Effector CD8-positive, alpha-beta T cell (primary cell): ENCODE data around the gene IREB2.
"Not testable (repeated sequence)": the region's sequence is repeated elsewhere in the genome, so short reads cannot be mapped to it uniquely, and the experiment has no call there.

Experiments used
- DNase-seq: peaks from one replicate; lab custom pipeline; 2025; lab: John Stamatoyannopoulos, UW
- total RNA-seq, 4 experiments: gene quantifications; one replicate each; lab custom pipeline; 2026; lab: John Stamatoyannopoulos, UW

The IREB2 gene, protein sequence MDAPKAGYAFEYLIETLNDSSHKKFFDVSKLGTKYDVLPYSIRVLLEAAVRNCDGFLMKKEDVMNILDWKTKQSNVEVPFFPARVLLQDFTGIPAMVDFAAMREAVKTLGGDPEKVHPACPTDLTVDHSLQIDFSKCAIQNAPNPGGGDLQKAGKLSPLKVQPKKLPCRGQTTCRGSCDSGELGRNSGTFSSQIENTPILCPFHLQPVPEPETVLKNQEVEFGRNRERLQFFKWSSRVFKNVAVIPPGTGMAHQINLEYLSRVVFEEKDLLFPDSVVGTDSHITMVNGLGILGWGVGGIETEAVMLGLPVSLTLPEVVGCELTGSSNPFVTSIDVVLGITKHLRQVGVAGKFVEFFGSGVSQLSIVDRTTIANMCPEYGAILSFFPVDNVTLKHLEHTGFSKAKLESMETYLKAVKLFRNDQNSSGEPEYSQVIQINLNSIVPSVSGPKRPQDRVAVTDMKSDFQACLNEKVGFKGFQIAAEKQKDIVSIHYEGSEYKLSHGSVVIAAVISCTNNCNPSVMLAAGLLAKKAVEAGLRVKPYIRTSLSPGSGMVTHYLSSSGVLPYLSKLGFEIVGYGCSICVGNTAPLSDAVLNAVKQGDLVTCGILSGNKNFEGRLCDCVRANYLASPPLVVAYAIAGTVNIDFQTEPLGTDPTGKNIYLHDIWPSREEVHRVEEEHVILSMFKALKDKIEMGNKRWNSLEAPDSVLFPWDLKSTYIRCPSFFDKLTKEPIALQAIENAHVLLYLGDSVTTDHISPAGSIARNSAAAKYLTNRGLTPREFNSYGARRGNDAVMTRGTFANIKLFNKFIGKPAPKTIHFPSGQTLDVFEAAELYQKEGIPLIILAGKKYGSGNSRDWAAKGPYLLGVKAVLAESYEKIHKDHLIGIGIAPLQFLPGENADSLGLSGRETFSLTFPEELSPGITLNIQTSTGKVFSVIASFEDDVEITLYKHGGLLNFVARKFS
- 68.3 to 110 (median 78.8) reads per million in 4 experiments for total RNA-seq

DNA sequence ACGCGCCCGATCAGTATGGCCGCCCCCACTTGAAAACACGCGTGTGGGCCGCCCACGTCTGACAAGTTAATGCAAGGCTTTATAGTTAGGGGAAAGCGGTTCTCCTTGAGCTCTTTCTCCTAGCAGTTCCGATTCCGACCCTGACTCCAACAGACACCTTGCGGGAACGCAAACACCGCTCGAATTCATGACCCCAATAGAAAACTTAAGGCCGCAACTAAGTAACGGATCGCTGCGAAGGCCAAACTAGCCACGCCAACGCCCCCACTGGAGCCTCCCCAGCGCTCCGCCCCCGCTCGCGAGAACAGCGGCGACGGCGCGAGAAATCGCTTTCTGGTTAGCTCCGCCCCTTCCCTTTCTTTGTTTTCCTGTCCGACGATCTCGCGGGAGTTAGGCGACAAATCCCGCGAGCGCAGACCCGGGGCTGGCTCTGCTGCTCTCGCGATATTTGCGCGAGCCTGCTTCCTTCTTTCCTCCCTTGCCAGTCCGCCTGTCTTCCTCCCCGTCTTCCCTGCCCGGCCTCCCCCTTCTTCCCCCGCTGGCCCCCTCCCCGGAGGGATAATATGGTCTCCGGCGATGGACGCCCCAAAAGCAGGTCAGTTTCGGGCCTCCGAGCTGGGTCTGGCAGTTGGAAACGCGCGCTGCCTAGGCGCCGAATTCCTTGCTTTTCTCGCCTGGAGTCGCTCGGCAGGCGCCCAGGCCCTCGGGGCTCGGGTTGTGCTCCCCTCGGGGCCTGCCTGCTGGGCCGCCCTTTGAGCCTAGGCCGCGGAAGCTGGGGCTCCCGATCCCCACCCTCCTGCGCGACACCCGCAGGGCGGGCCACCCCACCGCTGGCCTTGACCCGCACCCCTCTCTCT lies at the start of gene IREB2:
IREB2 (plus strand) TSS at position 455 of the 857 bp plus-strand sequence; CDS start at position 577, 122 bp downstream.
- peak; percentile 97 for DNase-seq

DNA sequence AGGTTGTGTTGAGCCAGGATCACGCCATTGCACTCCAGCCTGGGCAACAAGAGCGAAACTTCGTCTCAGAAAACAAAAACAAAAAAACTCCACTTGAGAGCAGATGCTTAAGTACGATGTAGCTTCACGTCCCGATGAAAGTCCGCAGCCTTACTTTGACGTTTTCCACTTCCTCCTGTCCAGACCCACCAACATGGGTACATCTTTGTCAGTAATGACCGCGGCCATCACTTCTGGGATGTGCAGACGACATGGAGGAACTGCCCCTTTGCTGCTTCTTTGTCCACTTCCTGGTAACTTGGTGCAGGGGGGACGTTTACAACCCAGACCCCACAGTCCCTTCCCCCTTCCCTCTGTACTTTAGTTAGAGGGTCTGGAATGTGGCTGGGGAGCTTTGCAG lies 49.2 kb upstream of the IREB2 start:
- DNase-seq: no peak

DNA sequence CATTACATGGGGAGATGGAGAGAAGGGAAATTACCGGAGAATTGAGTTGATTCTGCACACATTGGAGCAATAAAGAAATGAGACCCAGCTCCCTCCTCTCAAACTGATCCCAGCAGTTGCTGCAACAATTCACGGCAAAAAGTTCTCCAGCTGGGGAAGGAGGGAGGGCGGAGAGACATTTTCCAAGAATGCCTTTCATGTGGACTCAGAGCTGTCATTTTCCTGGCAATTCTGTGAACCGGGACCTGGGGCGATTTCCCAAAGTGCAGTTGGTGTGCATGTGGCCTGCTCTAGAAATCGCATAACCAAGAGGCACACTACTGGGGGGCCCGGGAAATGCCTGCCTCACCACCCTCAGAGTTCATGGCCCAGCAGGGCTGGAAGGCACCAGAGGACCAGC lies 48.7 kb upstream of the IREB2 start:
- no peak for DNase-seq

DNA sequence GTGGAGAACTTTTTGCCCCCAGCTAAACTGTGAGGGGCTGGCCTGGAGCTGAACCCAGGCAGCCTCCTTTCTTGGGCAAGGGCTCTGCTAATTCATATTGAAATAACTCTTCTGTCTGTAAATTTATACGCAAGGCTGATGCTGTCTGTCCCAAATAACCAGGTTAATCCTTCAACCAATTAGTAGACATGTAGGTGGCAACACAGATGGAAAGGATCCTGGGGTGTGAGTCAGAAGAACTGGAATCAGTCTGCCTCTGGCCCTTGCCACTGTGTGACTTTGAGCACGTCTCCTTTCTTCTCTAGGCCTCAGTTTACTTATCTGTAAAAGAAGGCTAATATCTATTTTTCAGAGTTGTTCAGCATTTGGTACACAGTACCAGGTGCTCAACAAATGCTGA lies 48.3 kb upstream of the IREB2 start:
- no peak for DNase-seq

DNA sequence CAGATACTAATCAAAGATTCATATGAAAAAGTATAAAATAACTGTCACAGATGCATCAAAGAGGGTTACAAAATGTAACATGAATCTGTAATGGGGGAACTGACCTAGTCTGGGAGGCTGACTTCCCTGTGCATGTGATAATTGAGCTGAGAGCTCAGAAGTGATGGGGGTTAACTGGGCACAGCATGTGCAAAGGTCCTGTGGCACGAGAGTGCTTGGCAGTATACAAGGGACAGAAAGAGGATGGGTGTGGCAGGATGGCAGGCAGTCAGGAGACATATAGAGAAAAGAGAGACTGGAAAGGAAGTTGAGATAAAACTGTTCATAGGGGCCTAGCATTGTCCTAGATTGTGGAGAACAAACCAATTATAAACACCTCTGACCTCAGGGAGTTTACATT lies 47.8 kb upstream of the IREB2 start:
- no peak for DNase-seq

DNA sequence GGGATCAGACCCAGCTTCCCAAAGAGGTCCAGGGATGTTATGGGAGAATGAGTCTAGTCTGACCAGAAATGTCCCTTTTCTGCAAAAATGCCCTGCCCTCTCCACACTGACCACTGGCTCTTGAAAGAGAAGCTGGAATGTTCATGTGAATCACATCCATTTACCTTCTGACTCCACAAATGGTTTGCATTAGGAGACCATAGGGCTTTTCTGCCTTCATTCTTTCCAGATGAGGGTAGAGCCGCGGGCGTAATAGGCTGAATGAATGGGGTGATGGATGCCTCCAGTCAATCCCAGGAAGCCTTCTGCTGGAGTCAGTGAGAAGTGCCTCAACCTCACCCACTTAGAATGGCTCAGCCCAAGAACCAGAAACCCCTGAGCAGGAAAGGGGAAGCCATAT lies 47.2 kb upstream of the IREB2 start:
- no peak for DNase-seq

DNA sequence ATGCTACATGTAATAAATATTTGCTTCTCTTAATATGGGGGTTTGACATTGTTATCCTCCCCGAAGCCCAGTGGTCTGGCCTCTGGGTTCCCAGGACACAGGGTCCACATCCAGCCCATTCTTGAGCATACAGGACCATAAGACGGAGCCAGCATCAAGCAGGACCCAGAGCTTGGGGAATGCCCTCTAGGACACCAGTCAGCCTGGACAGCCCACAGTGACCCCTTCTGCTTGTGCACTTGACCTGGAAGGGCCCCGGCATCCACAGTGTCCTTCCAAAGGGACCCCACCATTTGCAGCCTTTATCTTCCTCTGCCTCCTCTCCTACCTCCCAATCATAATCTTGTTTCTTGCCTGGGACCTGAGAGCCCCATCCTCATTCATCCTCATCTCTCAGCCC lies 46.2 kb upstream of the IREB2 start:
- DNase-seq: no peak

DNA sequence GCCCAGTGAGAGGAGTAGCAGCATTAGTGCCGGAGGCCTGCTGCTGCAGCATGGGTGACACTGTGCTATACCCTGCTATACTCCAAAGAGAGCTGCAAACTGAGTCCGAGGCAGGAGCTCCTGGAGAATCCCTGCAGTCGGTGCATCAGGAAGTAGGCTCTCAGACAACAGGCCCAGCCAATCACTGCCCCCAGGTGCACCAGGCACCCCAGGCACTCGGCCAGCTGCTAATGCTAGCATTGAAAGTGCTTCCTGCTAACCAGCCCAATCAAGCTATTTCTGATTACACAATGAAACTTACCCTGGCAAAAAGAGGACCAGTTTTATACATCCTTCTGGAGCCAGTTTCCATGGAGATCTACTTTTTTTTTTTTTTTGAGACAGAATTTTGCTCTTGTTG lies 45.6 kb upstream of the IREB2 start:
- no peak for DNase-seq

DNA sequence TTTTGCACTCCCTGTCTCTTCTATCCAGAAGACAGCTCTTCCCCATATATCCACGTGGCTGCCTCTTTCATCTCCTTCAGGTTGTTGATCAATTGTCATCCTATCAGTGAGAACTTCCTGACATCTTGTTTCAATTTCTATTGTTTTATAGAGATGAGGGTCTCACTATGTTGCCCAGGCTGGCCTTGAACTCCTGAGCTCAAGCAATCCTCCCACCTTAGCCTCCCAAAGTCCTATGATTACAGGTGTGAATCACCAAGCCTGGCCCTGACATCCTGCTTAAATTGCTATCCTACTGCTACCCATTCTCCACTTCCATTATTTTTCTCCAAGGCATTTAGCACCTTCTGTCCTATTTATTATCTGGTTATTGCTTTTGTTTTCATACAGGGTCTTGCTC lies 44.9 kb upstream of the IREB2 start:
- no peak for DNase-seq

DNA sequence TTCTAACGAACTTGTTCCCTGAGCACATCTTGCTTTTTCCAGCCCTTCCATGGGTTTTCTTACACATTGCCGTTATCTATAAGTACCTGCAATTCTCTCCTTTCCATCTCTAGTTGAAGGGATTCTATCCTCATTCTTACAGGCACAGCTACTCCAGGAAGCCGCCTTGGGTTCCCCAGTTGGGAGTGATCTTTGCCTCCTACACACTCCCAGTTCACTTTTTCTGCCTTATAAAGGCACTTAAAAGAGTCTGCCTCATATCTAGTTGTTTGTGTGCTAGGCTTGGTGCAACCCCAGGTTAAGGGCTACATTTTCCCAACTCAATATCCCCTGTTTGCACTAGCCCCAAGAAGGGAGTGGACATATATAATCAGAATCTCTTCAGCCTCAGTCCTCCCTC lies 44.0 kb upstream of the IREB2 start:
- no peak for DNase-seq

DNA sequence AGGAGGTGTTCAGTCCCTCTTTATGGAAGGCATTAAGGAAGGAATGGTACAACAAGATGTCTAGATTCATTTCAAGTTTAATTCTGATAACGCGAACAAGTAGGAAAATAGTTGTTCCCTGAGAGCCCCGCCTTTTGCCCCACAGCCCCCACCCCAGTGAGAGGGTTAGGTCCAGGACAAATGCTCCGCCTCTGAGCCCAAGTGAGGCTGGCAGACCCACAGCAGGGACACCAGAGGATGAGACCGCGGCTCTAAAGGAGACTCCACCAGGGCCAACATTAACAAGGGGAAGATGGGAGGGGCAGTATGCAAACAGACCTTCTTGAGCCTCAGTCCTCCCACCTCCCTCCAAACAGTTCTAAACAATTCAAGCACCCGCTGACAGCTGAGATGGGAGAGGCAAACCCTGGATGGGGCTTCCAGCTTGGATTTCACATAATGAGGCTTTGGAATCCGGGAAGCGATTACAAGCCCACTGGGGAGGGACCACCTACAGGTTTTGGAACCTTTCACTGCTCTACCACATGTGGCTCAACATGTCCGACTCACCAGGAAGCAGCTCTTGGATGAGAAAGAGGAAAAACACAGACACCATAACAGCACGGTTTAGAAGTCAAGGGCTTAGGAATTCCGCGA lies 42.9 kb upstream of the IREB2 start:
- DNase-seq: no peak

DNA sequence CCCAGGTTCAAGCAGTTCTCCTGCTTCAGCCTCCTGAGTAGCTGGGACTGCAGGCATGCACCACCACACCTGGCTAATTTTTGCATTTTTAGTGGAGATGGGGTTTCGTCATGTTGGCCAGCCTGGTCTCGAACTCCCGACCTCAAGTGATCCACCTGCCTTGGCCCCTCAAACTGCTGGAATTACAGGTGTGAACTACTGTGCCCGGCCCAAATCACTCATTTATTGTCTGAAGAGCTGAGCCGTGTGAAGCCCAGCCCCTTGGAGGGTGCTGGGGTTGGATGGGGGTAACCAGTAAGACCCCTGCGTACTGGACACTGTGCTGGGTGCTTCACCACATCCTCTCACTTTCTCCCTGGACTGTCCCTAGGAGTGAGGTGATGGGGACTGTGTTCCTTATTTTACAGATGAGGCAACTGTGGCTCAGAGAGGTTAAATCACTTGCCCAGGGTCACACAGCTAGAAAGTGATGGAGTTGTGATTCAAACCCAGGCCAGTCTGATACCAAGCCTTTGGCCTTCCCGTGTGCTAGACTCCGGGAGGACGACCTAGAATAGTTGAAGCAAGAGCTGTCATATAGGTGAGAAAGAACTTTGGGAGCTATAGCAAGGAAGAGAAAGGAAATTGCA lies 41.7 kb upstream of the IREB2 start:
- no peak for DNase-seq

DNA sequence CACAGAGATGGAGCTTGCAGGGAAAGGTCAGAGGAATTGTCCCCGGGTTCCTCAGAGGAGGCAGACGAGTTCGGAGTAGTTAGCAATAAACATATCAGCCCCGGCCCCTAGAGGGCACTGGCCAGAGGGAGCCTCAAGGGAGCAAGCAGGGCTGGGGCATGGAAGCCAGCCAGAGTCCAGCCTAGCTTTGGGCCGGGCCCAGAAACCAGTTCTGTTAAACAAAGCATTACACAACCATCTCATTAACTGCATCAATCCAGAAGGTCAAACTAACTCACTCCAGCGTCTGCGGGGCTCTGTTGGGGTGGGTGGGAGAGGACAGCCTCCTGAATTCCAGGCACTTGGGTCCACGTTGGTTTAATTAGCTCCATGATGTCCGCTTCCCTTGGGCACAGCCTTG lies 41.0 kb upstream of the IREB2 start:
- no peak for DNase-seq

DNA sequence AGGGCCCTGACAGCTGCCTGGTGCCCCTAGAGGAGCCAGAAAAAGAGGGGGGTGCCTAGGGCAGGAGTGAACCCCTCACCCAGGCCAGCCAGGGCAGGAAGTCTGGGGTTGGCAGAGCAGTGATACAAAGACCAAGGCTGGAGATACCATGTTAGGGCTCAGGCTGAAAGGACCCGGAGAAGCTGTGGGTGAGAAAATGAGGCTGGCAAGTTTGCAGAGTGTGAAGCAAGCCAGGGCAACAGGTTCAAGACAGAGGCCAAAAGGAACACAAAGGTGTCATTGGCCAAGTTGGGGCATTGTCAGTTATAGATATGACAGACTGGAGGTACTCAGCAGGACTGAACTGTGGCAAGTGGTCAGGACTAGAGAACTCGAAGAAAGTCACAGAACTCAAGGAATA lies 40.6 kb upstream of the IREB2 start:
- no peak for DNase-seq

DNA sequence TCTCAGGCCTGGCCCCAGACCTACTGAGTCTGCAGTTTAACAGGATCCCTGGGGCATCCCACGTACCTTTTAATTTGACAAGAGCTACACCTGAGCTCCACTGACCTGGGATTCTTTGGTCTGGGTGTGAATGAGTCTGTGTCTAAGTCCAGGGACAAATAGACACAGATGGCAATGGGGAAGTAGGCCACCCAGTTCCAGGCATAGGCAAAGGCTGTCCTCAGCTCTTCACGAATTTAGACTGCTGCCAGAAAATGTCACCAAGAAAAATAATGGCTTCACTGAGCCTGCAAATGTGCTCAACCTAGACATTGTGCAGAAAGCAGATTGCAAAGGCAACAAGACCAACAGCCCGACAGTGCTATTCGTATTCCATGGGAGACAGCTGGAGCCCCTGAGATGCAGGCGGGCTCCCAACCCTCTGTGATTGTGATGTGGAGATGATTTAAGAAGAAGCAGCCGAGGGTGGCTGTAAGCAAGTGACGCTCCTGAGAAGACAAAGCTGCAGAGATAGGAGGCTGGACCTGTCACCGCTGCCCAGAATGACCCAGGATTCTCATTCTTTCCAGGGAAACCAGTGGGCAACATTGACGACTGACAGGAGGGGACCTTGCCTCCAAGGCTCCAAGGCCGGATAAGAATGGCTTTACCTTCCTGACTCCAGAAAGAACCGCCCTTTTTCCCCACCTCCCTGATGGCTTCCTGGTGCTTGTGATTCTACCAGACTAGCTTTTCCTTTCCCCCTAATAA lies 39.8 kb upstream of the IREB2 start:
- no peak for DNase-seq

DNA sequence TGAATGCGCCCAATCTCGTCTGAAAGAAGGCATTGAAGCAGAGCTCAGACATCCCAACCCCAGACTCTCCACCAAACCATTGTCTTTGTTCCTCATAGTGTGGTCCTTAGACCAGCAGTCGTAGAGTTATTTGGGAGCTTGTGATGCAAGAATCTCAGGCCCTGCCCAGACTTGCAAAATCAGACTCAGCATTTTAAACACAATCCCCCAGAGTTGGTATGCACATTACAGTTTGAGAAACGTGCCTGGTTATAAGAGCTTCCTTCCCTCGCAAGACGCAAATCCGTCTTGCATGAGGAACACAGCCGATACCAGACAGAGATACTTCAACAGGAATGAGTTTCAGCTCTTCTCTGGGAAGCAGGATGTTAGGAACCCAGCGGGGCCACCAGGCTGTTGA lies 38.9 kb upstream of the IREB2 start:
- DNase-seq: no peak

DNA sequence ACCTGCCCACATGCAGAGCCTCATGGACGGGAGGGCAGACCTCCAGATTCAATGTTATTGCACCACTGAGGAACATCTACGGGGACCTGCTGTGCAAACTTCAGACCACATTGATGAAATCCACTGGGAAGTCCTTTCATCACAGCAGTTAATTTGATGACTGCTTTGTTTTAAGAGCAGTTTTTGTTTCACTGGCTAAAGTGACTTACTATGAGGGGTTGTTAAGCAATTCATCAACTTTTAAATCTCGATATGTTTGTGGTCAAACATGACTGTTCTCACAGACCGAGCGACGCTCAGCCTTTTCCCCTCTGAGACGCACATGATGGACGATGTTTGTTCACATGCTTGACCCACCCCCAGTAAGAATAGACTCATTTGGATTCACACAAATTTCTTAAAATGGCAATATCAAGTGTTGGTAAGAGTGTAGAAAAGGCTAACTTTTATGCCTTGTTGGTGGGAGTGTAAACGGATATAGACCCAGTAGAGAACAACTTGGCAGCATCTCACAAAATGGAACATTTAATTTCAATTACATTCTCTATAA lies 35.9 kb upstream of the IREB2 start:
- no peak for DNase-seq

DNA sequence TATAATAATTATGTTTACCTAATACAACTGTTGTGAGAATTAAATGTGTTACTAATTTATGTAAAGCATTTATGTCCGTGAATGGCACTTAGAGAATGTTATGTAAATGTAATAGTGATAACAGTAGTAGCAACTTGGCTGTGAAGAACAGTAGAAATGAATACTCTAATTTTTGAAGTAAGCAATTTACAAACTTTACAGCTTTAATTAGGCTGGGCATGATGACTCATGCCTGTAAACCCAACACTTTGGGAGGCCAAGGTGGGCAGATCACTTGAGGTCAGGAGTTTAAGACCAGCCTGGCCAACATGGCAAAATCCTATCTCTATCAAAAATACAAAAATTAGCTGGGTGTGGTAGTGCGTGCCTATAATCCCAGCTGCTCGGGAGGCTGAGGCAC lies 33.9 kb upstream of the IREB2 start:
- no peak for DNase-seq

DNA sequence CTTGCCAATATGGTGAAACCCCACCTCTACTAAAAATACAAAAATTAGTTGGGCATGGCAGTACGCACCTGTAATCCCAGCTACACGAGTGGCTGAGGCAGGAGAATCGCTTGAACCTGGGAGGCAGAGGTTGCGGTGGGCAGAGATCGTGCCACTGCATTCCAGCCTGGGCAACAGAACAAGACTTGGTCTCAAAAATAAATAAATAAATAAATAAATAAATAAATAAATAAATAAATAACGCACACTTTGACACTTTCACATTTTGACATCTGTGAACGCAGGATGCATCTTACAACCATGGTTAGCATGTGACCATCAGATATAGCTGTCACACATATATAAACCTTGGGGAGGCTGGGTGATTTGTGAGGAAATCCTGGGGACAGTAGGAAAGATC lies 33.2 kb upstream of the IREB2 start:
- not testable (repeated sequence) for DNase-seq

DNA sequence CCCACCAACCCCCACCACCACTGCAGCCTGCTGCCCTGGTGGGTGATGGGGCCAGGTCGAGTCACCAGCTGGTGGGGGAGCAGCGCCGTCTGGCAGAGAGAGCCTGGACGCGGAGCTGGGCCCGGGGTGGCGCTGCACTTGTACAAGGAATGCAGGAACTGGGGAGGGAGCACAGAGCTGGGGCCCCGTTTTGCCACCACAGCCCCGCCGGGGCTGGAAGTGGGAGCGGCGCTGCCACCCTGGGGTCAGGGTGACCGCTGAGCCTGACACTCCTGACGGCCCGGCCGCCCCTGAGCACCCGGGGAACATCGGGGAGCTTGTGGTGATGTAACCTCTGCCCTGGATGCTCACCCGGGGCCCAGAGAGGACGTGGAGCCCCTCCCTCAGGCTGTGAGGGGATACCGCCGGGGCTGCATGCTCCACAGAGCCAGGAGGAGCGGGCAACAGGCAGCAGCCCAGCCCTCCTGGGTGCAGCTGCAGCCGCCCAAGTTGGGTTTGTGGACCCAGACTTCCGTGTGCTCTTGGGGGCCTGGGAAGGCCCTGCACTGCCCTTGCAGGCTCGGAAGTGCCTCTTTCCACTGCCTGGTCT lies 32.6 kb upstream of the IREB2 start:
- no peak for DNase-seq
